Stimulated activated CD8-positive, alpha-beta memory T cell treated with anti-CD3 and anti-CD28 coated beads, Interleukin-2, amount 100 ng/mL, for 48 hours (primary cell): Measurements from ENCODE around the gene NCAPG.

Source experiments
- DNase-seq, 2 donors: peaks; one replicate each; pipeline ENCODE4 v3.0.0-alpha.2; 2020; ENCODE audit warnings: low read depth in 2 of 2

Gene NCAPG

GRCh38 chr4:17810260-17811077 is at the start of gene NCAPG, which contains the start of gene DCAF16:
Gene NCAPG, plus strand, starts transcription at chr4:17810979. Its CDS starts 99 bp downstream, at chr4:17811078.
Gene DCAF16, minus strand, starts transcription at chr4:17810757. Its CDS starts 6,616 bp downstream, at chr4:17804141.
- DNase-seq: peak; percentile 98 to 99

- no peak for DNase-seq
These were observed 49.7 kb upstream of the NCAPG start for GRCh38 chr4:17761062-17761461.

GRCh38 chr4:17762726-17763125 is 48.1 kb upstream of the NCAPG start:
- no peak for DNase-seq

GRCh38 chr4:17763416-17763815 is 47.4 kb upstream of the NCAPG start:
- DNase-seq: no peak

- DNase-seq: no peak
These were observed 46.8 kb upstream of the NCAPG start for GRCh38 chr4:17763931-17764330.

- no peak for DNase-seq
These were observed 45.1 kb upstream of the NCAPG start for GRCh38 chr4:17765514-17766286.

- no peak for DNase-seq
These were observed 43.8 kb upstream of the NCAPG start for GRCh38 chr4:17766826-17767458.

- no peak for DNase-seq
These were observed 41.2 kb upstream of the NCAPG start for GRCh38 chr4:17769406-17770174.

- no peak for DNase-seq
These were observed 39.9 kb upstream of the NCAPG start for GRCh38 chr4:17770845-17771244.

- no peak for DNase-seq
These were observed 39.4 kb upstream of the NCAPG start for GRCh38 chr4:17771284-17771908.

GRCh38 chr4:17773135-17773698 is 37.6 kb upstream of the NCAPG start:
- no peak for DNase-seq

- DNase-seq: no peak
These were observed 32.3 kb upstream of the NCAPG start for GRCh38 chr4:17778431-17778830.

GRCh38 chr4:17780501-17781299 is 30.1 kb upstream of the NCAPG start:
- DNase-seq: no peak

- no peak for DNase-seq
These were observed 29.2 kb upstream of the NCAPG start, which contains the start of gene FAM184B for GRCh38 chr4:17781300-17782287. Gene FAM184B, minus strand, starts transcription at chr4:17781621. Its CDS starts 322 bp downstream, at chr4:17781299.

- no peak for DNase-seq
These were observed 24.9 kb upstream of the NCAPG start for GRCh38 chr4:17785858-17786257.

GRCh38 chr4:17786567-17786966 is 24.2 kb upstream of the NCAPG start:
- DNase-seq: no peak

GRCh38 chr4:17787315-17787714 is 23.5 kb upstream of the NCAPG start:
- DNase-seq: no peak

GRCh38 chr4:17788956-17789355 is 21.8 kb upstream of the NCAPG start:
- DNase-seq: no peak

- no peak for DNase-seq
These were observed 16.0 kb upstream of the NCAPG start for GRCh38 chr4:17794730-17795129.
